K562 (cell line): ENCODE results near the gene UMAD1. TPM values are rescaled to one million over a fixed set of nuclear protein-coding genes. Genes with fewer than 3 reads are reported as not detected.

Experiments
- ATAC-seq: fragments of 200-7000 bp; cut with Tn5 transposase; 3 replicates; pipeline ENCODE4 v1.9.1; 2020; ENCODE audit warnings: moderate library complexity
- BruUV-seq: library from RNA; stranded (reverse); fragments of 400-500 nt; replicated peaks from 2 replicates; lab custom pipeline; 2021; lab: Mats Ljungman, UMichigan
- CTCF ChIA-PET: fragments of 300-600 bp; formaldehyde crosslinking; extraction: SDS; loops from one replicate; lab custom pipeline; 2021; ENCODE audit warnings: low intra/inter-chr PET ratio; lab: Yijun Ruan, JAX
- POLR2A ChIA-PET: fragments of 300-600, 350-650 bp; sonication (Branson Sonifier 250); formaldehyde crosslinking; extraction: SDS; loops from one replicate; lab custom pipeline; 2021; ENCODE audit warnings: antibody characterized with exemption, inconsistent platforms; lab: Yijun Ruan, JAX
- DNase-seq, 4 experiments: peaks; one replicate each; pipeline versions ENCODE4 v3.0.0 to v3.0.0-alpha.2; 2011 to 2018; ENCODE audit warnings: low spot score in 3 of 4, mixed read lengths in 3 of 4; ENCODE audit errors: extremely low read depth in 1 of 4
- FAIRE-seq: peaks from 2 replicates; lab custom pipeline; 2011; peaks lifted over from hg19 to GRCh38; lab: Jason Lieb, UNC
- H2AFZ ChIP-seq: 2 replicates; pipeline ENCODE4 v1.6.0; 2011; ENCODE audit warnings: low read depth, low read length, control low read depth, inconsistent platforms
- H3K27ac ChIP-seq: fragments of 200-600 bp; 3 replicates; pipeline ENCODE4 v1.8.0; 2011; ENCODE audit warnings: low read depth, mild to moderate bottlenecking, control low read depth, inconsistent platforms, low read length, moderate library complexity, mixed read lengths; ENCODE audit errors: extremely low read depth
- H3K27me3 ChIP-seq, 2 experiments: fragments of 300-600 bp in 1 of 2; 2 replicates in 1 of 2; 3 replicates in 1 of 2; pipeline versions ENCODE4 v1.6.0 to v1.8.0; 2011; ENCODE audit warnings: inconsistent platforms in 2 of 2, low read length in 2 of 2, mild to moderate bottlenecking in 1 of 2, mixed read lengths in 1 of 2, moderate library complexity in 1 of 2; ENCODE audit not compliant: control insufficient read depth in 2 of 2, insufficient read depth in 2 of 2
- H3K36me3 ChIP-seq: fragments of 300-600 bp; 3 replicates; pipeline ENCODE4 v1.8.0; 2011; ENCODE audit warnings: mild to moderate bottlenecking, low read length, inconsistent platforms; ENCODE audit not compliant: control insufficient read depth, insufficient read depth
- H3K4me1 ChIP-seq, 2 experiments: fragments of 200-600 bp in 1 of 2; replicated peaks in 1 of 2; 2 replicates in 1 of 2; 3 replicates in 1 of 2; pipeline versions ENCODE4 v1.5.1 to v1.8.0; 2011; ENCODE audit warnings: inconsistent platforms in 2 of 2, low read length in 2 of 2, mild to moderate bottlenecking in 1 of 2, mixed read lengths in 1 of 2, moderate library complexity in 1 of 2; ENCODE audit not compliant: control insufficient read depth in 2 of 2, insufficient read depth in 2 of 2
- H3K4me2 ChIP-seq: 2 replicates; pipeline ENCODE4 v1.6.1; 2011; ENCODE audit warnings: low read length, control low read depth, inconsistent platforms, mixed read lengths; ENCODE audit not compliant: insufficient read depth
- H3K4me3 ChIP-seq: fragments of 200-600 bp; sonication (generic), shearing (Covaris generic); 2 replicates; pipeline ENCODE4 v1.5.1; 2016; ENCODE audit warnings: control low read depth, inconsistent platforms
- H3K79me2 ChIP-seq: fragments of 200-600 bp; 3 replicates; pipeline ENCODE4 v1.8.0; 2011; ENCODE audit warnings: low read length, inconsistent platforms; ENCODE audit not compliant: control insufficient read depth, insufficient read depth
- H3K9ac ChIP-seq, 2 experiments: 2 replicates each; pipeline versions ENCODE4 v1.6.0 to v1.6.1; 2011; ENCODE audit warnings: low read depth in 2 of 2, low read length in 2 of 2, control low read depth in 1 of 2, inconsistent platforms in 1 of 2, mild to moderate bottlenecking in 1 of 2, mixed read lengths in 1 of 2; ENCODE audit not compliant: insufficient read depth in 1 of 2
- H3K9me1 ChIP-seq: one replicate; pipeline ENCODE4 v1.6.0; 2011; ENCODE audit warnings: inconsistent platforms, mild to moderate bottlenecking, low read length, moderate library complexity; ENCODE audit not compliant: control insufficient read depth, insufficient read depth
- H3K9me3 ChIP-seq: replicated peaks from 2 replicates; pipeline ENCODE4 v1.5.1; 2011; ENCODE audit warnings: low read depth, low read length, inconsistent platforms; ENCODE audit not compliant: control insufficient read depth, insufficient read depth
- H4K20me1 ChIP-seq: replicated peaks from 2 replicates; pipeline ENCODE4 v1.6.1; 2011; ENCODE audit warnings: low read length, inconsistent platforms, mixed read lengths; ENCODE audit not compliant: control insufficient read depth, insufficient read depth
- ATF1 ChIP-seq, 2 experiments: fragments of 450-650 bp in 1 of 2; IDR thresholded peaks; 2 replicates each; pipeline ENCODE4 v1.6.1; 2016; ENCODE audit warnings: missing compliant biosample characterization in 1 of 2, missing genetic modification characterization in 1 of 2
- CSDE1 ChIP-seq, 2 experiments: fragments of 450-650 bp; IDR thresholded peaks; 2 replicates each; pipeline ENCODE4 v1.6.1; 2016; ENCODE audit warnings: mild to moderate bottlenecking in 1 of 2
- HMG20A ChIP-seq: fragments of 450-650 bp; formaldehyde crosslinking; conservative IDR thresholded peaks from 2 replicates; pipeline ENCODE4 v1.4.0; 2020; ENCODE audit warnings: mild to moderate bottlenecking, mixed read lengths
- HMGN3 ChIP-seq: IDR thresholded peaks from 2 replicates; pipeline ENCODE4 v1.6.1; 2011; ENCODE audit warnings: borderline replicate concordance, low read depth, mild to moderate bottlenecking, mixed read lengths, low read length; ENCODE audit not compliant: insufficient read length; ENCODE audit errors: extremely low read depth
- POLR2A ChIP-seq: fragments of 450-650 bp; conservative IDR thresholded peaks from 2 replicates; pipeline ENCODE4 v1.6.1; 2016
- RBM14 ChIP-seq: fragments of 200-400 bp; formaldehyde crosslinking; IDR thresholded peaks from 2 replicates; pipeline ENCODE4 v1.6.1; 2018; ENCODE audit warnings: low read depth, mild to moderate bottlenecking, low read length, moderate library complexity, borderline replicate concordance; ENCODE audit not compliant: insufficient read depth
- RBM22 ChIP-seq: fragments of 200-400 bp; formaldehyde crosslinking; IDR thresholded peaks from 2 replicates; pipeline ENCODE4 v1.6.1; 2018; ENCODE audit warnings: low read length, low read depth; ENCODE audit not compliant: poor library complexity, severe bottlenecking
- SMAD4 ChIP-seq: fragments of 250-450 bp; sonication (Bioruptor Pico); conservative IDR thresholded peaks from 2 replicates; pipeline ENCODE4 v1.8.0; 2021; ENCODE audit warnings: inconsistent platforms, mild to moderate bottlenecking, moderate library complexity
- SNAPC5 ChIP-seq: fragments of 250-450 bp; sonication (Bioruptor Pico); IDR thresholded peaks from 2 replicates; pipeline ENCODE4 v1.8.0; 2021; ENCODE audit warnings: moderate library complexity, mild to moderate bottlenecking, inconsistent platforms
- ZBTB8A ChIP-seq: fragments of 450-650 bp; IDR thresholded peaks from 2 replicates; pipeline ENCODE4 v1.6.1; 2018; ENCODE audit warnings: mild to moderate bottlenecking, moderate library complexity; ENCODE audit not compliant: partially characterized antibody
- ZFP91 ChIP-seq: sonication (generic); formaldehyde crosslinking; IDR thresholded peaks from 2 replicates; pipeline ENCODE4 v1.8.0; 2022; ENCODE audit warnings: mild to moderate bottlenecking, missing genetic modification reagents
- ZNF668 ChIP-seq: fragments of 250-450 bp; sonication (Bioruptor Pico); IDR thresholded peaks from 2 replicates; pipeline ENCODE4 v1.8.0; 2022; ENCODE audit warnings: mild to moderate bottlenecking, inconsistent platforms
- in situ Hi-C: fragments of 300-500 bp; cut with MboI; formaldehyde crosslinking; loops from 4 replicates; pipeline ENCODE4 v1.15.0; 2018; ENCODE audit warnings: inconsistent platforms, mixed read lengths
- intact Hi-C: fragments of 100-400 bp; cut with micrococcal nuclease; formaldehyde crosslinking; loops from 2 replicates; pipeline ENCODE4 v1.14.2; 2022
- polyA plus RNA-seq, 8 experiments: library from polyadenylated mRNA; depleted of rRNA in 4 of 8; stranded (reverse) in 5 of 8; unstranded in 3 of 8; fragments of >200 nt; fragmentation: Nextera tagmentation in 2 of 8; fragmentation: Illumina TruSeq in 1 of 8; extraction: Ambion mirVana in 2 of 8; extraction: Trizol in 1 of 8; gene quantifications; 2 replicates each; pipeline versions ENCODE4 v1.2.1 to v1.2.3, GENCODE V29; 2011 to 2014; ENCODE audit warnings: inconsistent platforms in 1 of 8, missing spikeins in 1 of 8
- total RNA-seq, 7 experiments: library from RNA; depleted of rRNA in 6 of 7; stranded (reverse); fragments of >200 nt in 6 of 7; fragmentation: Illumina TruSeq in 2 of 7; extraction: Trizol in 2 of 7; gene quantifications; 2 replicates each; pipeline versions ENCODE4 v1.2.1 to v1.2.3, GENCODE V29; 2011 to 2021; ENCODE audit warnings: low replicate concordance in 1 of 7

The UMAD1 gene
- total and polyA plus RNA-seq, 9 of the 15 experiments (the other 6 are each of a cell fraction or from before 2014, with no cell fraction given): 9.0 to 26.7 (median 13.3) TPM

GRCh38 chr7:7699380-7699779 lies 58.8 kb downstream of the UMAD1 start:
- H3K27ac ChIP-seq: no peak overlapping the region
- no peak overlapping the region for H3K4me3 ChIP-seq
- BruUV-seq: no TSS peak
- H3K9me3 ChIP-seq: no peaks in the 10 kb centered on the region
- no peaks in the 10 kb centered on the region for H3K79me2 ChIP-seq
- H3K4me1 ChIP-seq: no peaks in the 10 kb centered on the region
- ATAC-seq (no peak), DNase-seq (no peak), FAIRE-seq (no peak)
- CTCF ChIA-PET: no interaction called here
- H4K20me1 ChIP-seq: no peaks in the 10 kb centered on the region
- in situ Hi-C loops: no loop called here
- no peak overlapping the region for H3K9ac ChIP-seq
- intact Hi-C loops: no loop called here
- H3K4me2 ChIP-seq: no peak overlapping the region
- no peak for TF ChIP-seq RBM14
- no peak for TF ChIP-seq CSDE1 (IDR thresholded peaks at IDR 0.05)
- no peak for TF ChIP-seq SMAD4 (CRISPR knock-in tag)
- TF ChIP-seq HMGN3: no peak
- no peak for TF ChIP-seq ZNF668 (CRISPR knock-in tag)
- TF ChIP-seq, all 486 proteins: peak for 0
- Histone ChIP-seq H2AFZ (no peak overlapping the region), H3K27me3 (no peaks in the 10 kb centered on the region), H3K36me3 (no peaks in the 10 kb centered on the region), H3K9me1 (no peaks in the 10 kb centered on the region)
- POLR2A ChIA-PET: no interaction called here

GRCh38 chr7:7699970-7700369 lies 59.4 kb downstream of the UMAD1 start:
- Histone ChIP-seq H3K36me3 (no peaks in the 10 kb centered on the region), H3K9me1 (no peaks in the 10 kb centered on the region), H3K27me3 (no peaks in the 10 kb centered on the region), H3K4me3 (no peak overlapping the region), H3K4me1 (no peaks in the 10 kb centered on the region), H3K4me2 (no peak overlapping the region), H3K27ac (no peak overlapping the region), H2AFZ (no peak overlapping the region), H3K9ac (no peak overlapping the region), H3K79me2 (no peaks in the 10 kb centered on the region), H3K9me3 (no peaks in the 10 kb centered on the region), H4K20me1 (no peaks in the 10 kb centered on the region)
- BruUV-seq: no TSS peak
- DNase-seq: no peak
- POLR2A ChIA-PET: interaction anchor here (0.5 kb wide), 1 partner anchor 60 kb away, joined by 3 read pairs; the partner anchor contains the start of gene UMAD1
- in situ Hi-C loops: no loop called here
- FAIRE-seq: no peak
- CTCF ChIA-PET: no interaction called here
- TF ChIP-seq RBM22: no peak
- TF ChIP-seq POLR2A: no peak
- TF ChIP-seq ATF1 (CRISPR knock-in tag; IDR thresholded peaks at IDR 0.05): no peak
- no peak for TF ChIP-seq ATF1 (tag; IDR thresholded peaks at IDR 0.05)
- no peak for TF ChIP-seq SNAPC5 (CRISPR knock-in tag)
- TF ChIP-seq ZFP91 (CRISPR knock-in tag): no peak
- TF ChIP-seq HMG20A (CRISPR knock-in tag): no peak
- no peak for TF ChIP-seq ZBTB8A
- ATAC-seq: no peak
- intact Hi-C loops: no loop called here
